Fibroblast of the aortic adventitia (primary cell): ENCODE results near the gene OR2A14. TPM values are rescaled to one million over a fixed set of nuclear protein-coding genes. Genes with fewer than 3 reads are reported as not detected.
"Not testable (repeated sequence)": the region's sequence is repeated elsewhere in the genome, so short reads cannot be mapped to it uniquely, and the experiment has no call there.

Experiments used
- DNase-seq: peaks from one replicate; pipeline ENCODE4 v3.0.0-alpha.2; 2010; ENCODE audit warnings: low read depth
- H3K4me3 ChIP-seq: 2 replicates; pipeline ENCODE4 v1.5.1; 2011; ENCODE audit warnings: low read depth, mild to moderate bottlenecking, control low read depth, low read length, moderate library complexity
- total RNA-seq: library from RNA; depleted of rRNA; stranded (reverse); fragments of >200 nt; gene quantifications from 2 replicates; pipeline ENCODE4 v1.2.3, GENCODE V29; 2012; ENCODE audit warnings: low replicate concordance
- TF ChIP-seq, protein P1 (sequence below): IDR thresholded peaks from 2 replicates; pipeline ENCODE4 v1.5.1; 2011; ENCODE audit warnings: mild to moderate bottlenecking, low read length, control low read depth, inconsistent platforms; ENCODE audit not compliant: insufficient read depth

Gene OR2A14
- total RNA-seq, 1 donor, result not detected

DNA sequence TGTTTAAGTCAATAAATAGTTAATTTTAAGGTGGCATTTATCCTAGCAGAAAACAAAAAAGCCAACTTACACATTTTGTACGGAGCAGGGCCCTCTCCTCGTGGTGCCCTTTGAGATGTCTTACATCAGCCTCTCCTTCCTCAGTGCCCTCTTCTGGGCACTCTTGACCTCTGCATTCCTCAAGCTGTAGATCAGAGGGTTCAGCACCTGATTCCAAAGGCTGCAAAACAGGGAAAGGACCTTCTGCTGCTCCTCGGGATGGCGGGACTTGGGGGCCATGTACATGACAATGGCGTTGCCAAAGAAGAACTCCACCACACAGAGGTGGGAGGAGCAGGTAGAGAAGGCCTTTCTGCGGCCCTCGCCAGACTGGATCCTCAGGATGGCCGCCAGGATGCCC, 4.6 kb upstream of the OR2A14 start:
- no peak overlapping the region for H3K4me3 ChIP-seq
- no peak for DNase-seq
- TF ChIP-seq, protein P1, sequence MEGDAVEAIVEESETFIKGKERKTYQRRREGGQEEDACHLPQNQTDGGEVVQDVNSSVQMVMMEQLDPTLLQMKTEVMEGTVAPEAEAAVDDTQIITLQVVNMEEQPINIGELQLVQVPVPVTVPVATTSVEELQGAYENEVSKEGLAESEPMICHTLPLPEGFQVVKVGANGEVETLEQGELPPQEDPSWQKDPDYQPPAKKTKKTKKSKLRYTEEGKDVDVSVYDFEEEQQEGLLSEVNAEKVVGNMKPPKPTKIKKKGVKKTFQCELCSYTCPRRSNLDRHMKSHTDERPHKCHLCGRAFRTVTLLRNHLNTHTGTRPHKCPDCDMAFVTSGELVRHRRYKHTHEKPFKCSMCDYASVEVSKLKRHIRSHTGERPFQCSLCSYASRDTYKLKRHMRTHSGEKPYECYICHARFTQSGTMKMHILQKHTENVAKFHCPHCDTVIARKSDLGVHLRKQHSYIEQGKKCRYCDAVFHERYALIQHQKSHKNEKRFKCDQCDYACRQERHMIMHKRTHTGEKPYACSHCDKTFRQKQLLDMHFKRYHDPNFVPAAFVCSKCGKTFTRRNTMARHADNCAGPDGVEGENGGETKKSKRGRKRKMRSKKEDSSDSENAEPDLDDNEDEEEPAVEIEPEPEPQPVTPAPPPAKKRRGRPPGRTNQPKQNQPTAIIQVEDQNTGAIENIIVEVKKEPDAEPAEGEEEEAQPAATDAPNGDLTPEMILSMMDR, result no peak

- peak; percentile 77 for DNase-seq
- no peak overlapping the region for H3K4me3 ChIP-seq
- TF ChIP-seq, protein P1, result peak; percentile 90
These were observed 4.8 kb downstream of the OR2A14 start for GRCh38 chr7:144127714-144128334.

DNA sequence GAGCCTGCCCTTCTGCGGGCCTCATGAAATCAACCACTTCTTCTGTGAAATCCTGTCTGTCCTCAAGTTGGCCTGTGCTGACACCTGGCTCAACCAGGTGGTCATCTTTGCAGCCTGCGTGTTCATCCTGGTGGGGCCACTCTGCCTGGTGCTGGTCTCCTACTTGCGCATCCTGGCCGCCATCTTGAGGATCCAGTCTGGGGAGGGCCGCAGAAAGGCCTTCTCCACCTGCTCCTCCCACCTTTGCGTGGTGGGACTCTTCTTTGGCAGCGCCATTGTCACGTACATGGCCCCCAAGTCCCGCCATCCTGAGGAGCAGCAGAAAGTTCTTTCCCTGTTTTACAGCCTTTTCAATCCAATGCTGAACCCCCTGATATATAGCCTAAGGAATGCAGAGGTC, 6.6 kb downstream of the OR2A14 start:
- not testable (repeated sequence) for DNase-seq

DNA sequence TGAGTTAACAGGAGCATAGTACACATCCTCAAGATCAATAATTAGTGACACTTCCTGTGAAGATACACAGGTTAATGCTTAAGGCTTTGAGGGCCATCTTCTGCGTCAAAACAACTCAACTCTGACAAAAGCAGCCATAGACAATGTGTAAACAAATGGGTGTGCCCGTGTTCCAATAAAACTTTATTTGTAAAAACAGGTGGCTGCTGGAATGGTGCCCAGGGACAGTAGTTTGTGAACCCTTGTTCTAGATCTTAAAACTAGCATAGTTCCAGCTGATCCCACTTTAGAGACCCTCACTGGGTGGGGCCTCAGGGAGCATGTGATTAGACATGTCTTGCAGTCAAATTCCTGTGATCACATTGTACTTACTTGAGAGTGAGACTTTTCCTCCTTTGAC, 7.8 kb downstream of the OR2A14 start:
- TF ChIP-seq, protein P1, result no peak
- DNase-seq, result no peak
- no peak overlapping the region for H3K4me3 ChIP-seq

More for the DNA sequence above, 6.6 kb downstream of the OR2A14 start:
- not testable (repeated sequence) for H3K4me3 ChIP-seq

DNA sequence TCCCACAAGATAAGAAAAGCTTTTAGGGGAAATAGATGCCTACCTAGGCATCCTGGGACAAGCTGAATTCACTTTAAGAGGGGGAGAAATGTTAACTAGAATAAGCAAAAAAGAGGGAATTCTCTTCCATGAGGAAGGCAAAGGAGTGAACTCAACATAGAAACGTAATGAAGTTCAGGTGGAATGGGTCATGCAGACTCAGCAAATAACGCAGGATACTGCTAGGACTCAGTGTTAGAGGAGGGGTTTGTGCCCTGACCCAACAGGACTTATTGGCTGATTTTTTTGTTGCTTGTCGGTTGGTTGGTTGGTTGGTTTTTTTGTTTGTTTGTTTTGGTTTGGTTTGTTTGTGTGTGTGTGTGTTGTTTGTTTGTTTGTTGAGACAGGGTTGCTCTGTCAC, 9.3 kb downstream of the OR2A14 start:
- DNase-seq, result no peak
- no peak overlapping the region for H3K4me3 ChIP-seq
- TF ChIP-seq, protein P1, result no peak

DNA sequence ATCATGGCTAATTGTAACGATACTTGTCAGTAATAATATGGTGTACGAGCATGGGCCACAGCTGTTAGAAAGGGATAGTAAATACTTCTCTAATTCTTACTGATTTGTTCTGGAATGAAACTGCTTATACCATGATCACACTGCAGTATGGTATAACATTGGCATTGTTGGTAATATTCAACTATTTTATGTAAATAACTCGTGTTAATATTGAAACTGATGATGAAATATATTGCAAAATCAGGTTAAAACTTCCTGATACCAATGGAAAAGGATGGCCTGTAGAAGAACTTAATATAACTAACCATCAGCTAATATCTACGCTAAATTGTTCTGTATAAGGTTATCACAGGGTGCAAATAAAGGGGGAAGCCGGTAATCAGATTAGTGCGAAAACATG, 10.3 kb downstream of the OR2A14 start:
- no peak for DNase-seq
- H3K4me3 ChIP-seq, result no peak overlapping the region
- TF ChIP-seq, protein P1, result no peak

DNA sequence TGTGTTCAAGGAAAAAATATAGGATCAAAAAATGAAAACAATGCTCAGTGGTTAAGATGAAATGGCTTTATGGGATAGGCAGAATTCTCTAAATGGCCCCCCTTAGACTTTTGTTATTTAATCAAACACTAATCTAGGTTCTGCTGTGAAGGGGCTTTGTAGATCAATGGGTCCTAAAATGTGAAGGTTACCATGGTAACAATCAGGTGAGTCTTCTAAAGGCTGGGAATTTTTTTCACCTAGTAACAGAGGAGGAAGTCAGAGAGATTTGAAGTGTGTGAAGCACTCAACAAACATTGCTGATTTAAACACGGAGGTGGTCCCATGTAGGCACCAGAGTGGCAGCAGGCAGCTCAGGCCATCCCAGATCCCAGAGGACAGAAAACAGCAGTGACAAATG, 11.1 kb downstream of the OR2A14 start:
- no peak overlapping the region for H3K4me3 ChIP-seq

More for the DNA sequence above, 11.1 kb downstream of the OR2A14 start:
- no peak for DNase-seq
- TF ChIP-seq, protein P1, result no peak
